MCF 10A (cell line): ENCODE measurements around the gene KIAA0513. TPM values are rescaled to one million over a fixed set of nuclear protein-coding genes. Genes with fewer than 3 reads are reported as not detected.

Source experiments
- BruUV-seq: library from RNA; stranded (reverse); fragments of 400-500 nt; replicated peaks from 2 replicates; lab custom pipeline; 2021; lab: Mats Ljungman, UMichigan
- CTCF ChIA-PET: fragments of 300-600 bp; sonication (Branson Sonifier 250); formaldehyde crosslinking; extraction: SDS; loops from one replicate; lab custom pipeline; 2021; ENCODE audit warnings: antibody characterized with exemption, inconsistent platforms; lab: Yijun Ruan, JAX
- POLR2A ChIA-PET: fragments of 300-600, 350-650 bp; sonication (Branson Sonifier 250); formaldehyde crosslinking; extraction: SDS; loops from one replicate; lab custom pipeline; 2020; ENCODE audit warnings: antibody characterized with exemption, inconsistent platforms; lab: Yijun Ruan, JAX
- DNase-seq: peaks from one replicate; pipeline ENCODE4 v3.0.0-alpha.2; 2018; ENCODE audit not compliant: unreplicated experiment
- H3K27ac Mint-ChIP-seq: one replicate; pipeline ENCODE4 v1.8.0; 2022; ENCODE audit warnings: mild to moderate bottlenecking, low read depth, mixed read lengths; ENCODE audit not compliant: unreplicated experiment
- H3K27me3 Mint-ChIP-seq: one replicate; pipeline ENCODE4 v1.8.0; 2022; ENCODE audit warnings: mixed read lengths; ENCODE audit not compliant: insufficient read depth, unreplicated experiment
- H3K36me3 Mint-ChIP-seq: one replicate; pipeline ENCODE4 v1.8.0; 2022; ENCODE audit warnings: mild to moderate bottlenecking, moderate library complexity, mixed read lengths; ENCODE audit not compliant: insufficient read depth, unreplicated experiment
- H3K4me1 Mint-ChIP-seq: one replicate; pipeline ENCODE4 v1.8.0; 2022; ENCODE audit warnings: mixed read lengths; ENCODE audit not compliant: insufficient read depth, unreplicated experiment
- H3K4me3 Mint-ChIP-seq: one replicate; pipeline ENCODE4 v1.8.0; 2022; ENCODE audit warnings: mild to moderate bottlenecking, moderate library complexity, mixed read lengths; ENCODE audit not compliant: unreplicated experiment
- H3K9me3 Mint-ChIP-seq: one replicate; pipeline ENCODE4 v1.8.0; 2022; ENCODE audit warnings: mixed read lengths; ENCODE audit not compliant: unreplicated experiment
- intact Hi-C: fragments of 100-400 bp; cut with micrococcal nuclease; formaldehyde crosslinking; loops from 2 replicates; pipeline ENCODE4 v1.14.1; 2022
- total RNA-seq: library from RNA; stranded (reverse); gene quantifications from 2 replicates; pipeline ENCODE4 v1.2.3, GENCODE V29; 2022
- TF ChIP-seq, protein P1 (sequence below): fragments of 200-600 bp; IDR thresholded peaks from one replicate; pipeline ENCODE4 v1.8.0; 2022; ENCODE audit warnings: antibody characterized with exemption, mild to moderate bottlenecking; ENCODE audit not compliant: unreplicated experiment

KIAA0513 gene
- total RNA-seq, 1 experiment from 2014 or later: 4.2 TPM

DNA sequence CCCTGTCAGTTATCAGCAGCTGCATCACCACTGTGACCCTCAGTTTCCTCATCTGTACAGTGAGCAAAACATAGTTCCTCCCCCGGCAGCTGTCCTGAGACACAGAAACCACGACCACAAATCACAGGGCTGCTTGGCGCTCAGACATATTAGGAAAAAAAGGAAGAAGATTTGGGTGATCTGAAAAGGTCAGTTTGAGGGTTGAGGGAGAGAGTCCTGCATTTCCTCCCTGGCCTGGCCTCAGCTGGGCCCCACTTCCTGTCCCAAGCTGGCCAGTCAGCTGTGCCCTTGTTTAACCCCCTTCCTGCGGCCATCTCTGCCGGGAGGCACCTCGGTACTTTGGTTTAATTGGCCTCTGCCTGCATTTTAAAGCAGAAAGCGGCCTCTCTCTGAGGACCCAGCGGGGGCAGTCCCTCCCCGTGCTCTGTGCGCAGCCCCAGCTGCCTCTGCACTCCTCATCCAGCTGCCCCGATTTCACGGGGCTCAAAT lies 108.7 kb downstream of the KIAA0513 start:
- ChIA-PET CTCF (interaction anchor here (0.6 to 0.7 kb wide), 2 partner anchors 22 to 30 kb away, joined by 3 to 5 read pairs; no protein-coding TSS in a partner anchor), POLR2A (interaction anchor here (1.2 to 1.5 kb wide), 2 partner anchors 11 to 16 kb away, joined by 3 to 6 read pairs; no protein-coding TSS in a partner anchor)
- intact Hi-C loops: no loop called here
- TF ChIP-seq, protein P1, sequence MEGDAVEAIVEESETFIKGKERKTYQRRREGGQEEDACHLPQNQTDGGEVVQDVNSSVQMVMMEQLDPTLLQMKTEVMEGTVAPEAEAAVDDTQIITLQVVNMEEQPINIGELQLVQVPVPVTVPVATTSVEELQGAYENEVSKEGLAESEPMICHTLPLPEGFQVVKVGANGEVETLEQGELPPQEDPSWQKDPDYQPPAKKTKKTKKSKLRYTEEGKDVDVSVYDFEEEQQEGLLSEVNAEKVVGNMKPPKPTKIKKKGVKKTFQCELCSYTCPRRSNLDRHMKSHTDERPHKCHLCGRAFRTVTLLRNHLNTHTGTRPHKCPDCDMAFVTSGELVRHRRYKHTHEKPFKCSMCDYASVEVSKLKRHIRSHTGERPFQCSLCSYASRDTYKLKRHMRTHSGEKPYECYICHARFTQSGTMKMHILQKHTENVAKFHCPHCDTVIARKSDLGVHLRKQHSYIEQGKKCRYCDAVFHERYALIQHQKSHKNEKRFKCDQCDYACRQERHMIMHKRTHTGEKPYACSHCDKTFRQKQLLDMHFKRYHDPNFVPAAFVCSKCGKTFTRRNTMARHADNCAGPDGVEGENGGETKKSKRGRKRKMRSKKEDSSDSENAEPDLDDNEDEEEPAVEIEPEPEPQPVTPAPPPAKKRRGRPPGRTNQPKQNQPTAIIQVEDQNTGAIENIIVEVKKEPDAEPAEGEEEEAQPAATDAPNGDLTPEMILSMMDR: no peak
- no TSS peak for BruUV-seq
- H3K4me1 Mint-ChIP-seq: peaks cover 16% of the 10 kb centered on the region
- H3K36me3 Mint-ChIP-seq: no peaks in the 10 kb centered on the region
- no peak overlapping the region for H3K4me3 Mint-ChIP-seq
- H3K27me3 Mint-ChIP-seq: peaks cover 31% of the 10 kb centered on the region
- no peaks in the 10 kb centered on the region for H3K9me3 Mint-ChIP-seq
- no peak for DNase-seq
- H3K27ac Mint-ChIP-seq: no peak overlapping the region

- no TSS peak for BruUV-seq
- Mint-ChIP-seq H3K36me3 (no peaks in the 10 kb centered on the region), H3K9me3 (no peaks in the 10 kb centered on the region), H3K27me3 (peaks cover 31% of the 10 kb centered on the region), H3K27ac (no peak overlapping the region), H3K4me1 (peaks cover 16% of the 10 kb centered on the region), H3K4me3 (no peak overlapping the region)
- DNase-seq: no peak
- intact Hi-C loops: no loop called here
- CTCF ChIA-PET: interaction anchor here (0.6 to 1.0 kb wide), 4 partner anchors 22 to 653 kb away, joined by 3 to 5 read pairs (median 5); no protein-coding TSS in a partner anchor
- TF ChIP-seq, protein P1: no peak
- POLR2A ChIA-PET: interaction anchor here (0.6 to 1.5 kb wide), 2 partner anchors 11 to 254 kb away, joined by 3 to 6 read pairs; no protein-coding TSS in a partner anchor
These were observed 109.2 kb downstream of the KIAA0513 start for GRCh38 chr16:85136702-85137322.

- H3K4me1 Mint-ChIP-seq: peaks cover 16% of the 10 kb centered on the region
- TF ChIP-seq, protein P1: no peak
- BruUV-seq: no TSS peak
- CTCF ChIA-PET: interaction anchor here (0.6 to 1.0 kb wide), 3 partner anchors 23 to 652 kb away, joined by 4 to 5 read pairs (median 5); no protein-coding TSS in a partner anchor
- no peak overlapping the region for H3K27ac Mint-ChIP-seq
- intact Hi-C loops: no loop called here
- no peaks in the 10 kb centered on the region for H3K9me3 Mint-ChIP-seq
- POLR2A ChIA-PET: interaction anchor here (0.6 to 0.7 kb wide), 2 partner anchors 82 to 254 kb away, joined by 3 read pairs; no protein-coding TSS in a partner anchor
- peaks cover 31% of the 10 kb centered on the region for H3K27me3 Mint-ChIP-seq
- H3K4me3 Mint-ChIP-seq: peak overlapping the region; percentile 52
- DNase-seq: peak; percentile 85
- H3K36me3 Mint-ChIP-seq: no peaks in the 10 kb centered on the region
These were observed 109.9 kb downstream of the KIAA0513 start for GRCh38 chr16:85137323-85138072.
